HCEC 1CT (cell line): ENCODE measurements around the gene ZRANB3.
A peak's percentile ranks its signal among the peaks of the same experiment; 100 is the strongest.
"Not testable (repeated sequence)": the region's sequence is repeated elsewhere in the genome, so short reads cannot be mapped to it uniquely, and the experiment has no call there.

ENCODE experiments used
- DNase-seq: peaks from one replicate; pipeline ENCODE4 v3.0.0-alpha.2; 2017

ZRANB3 gene

GRCh38 chr2:135530313-135531230 is at the start of gene ZRANB3:
Gene ZRANB3 (minus strand): TSS chr2:135531218.
- peak; percentile 97 for DNase-seq

- no peak for DNase-seq
Measured at GRCh38 chr2:135573620-135574019, 42.6 kb upstream of the ZRANB3 start.

- DNase-seq, result no peak
Measured at GRCh38 chr2:135570884-135571283, 39.9 kb upstream of the ZRANB3 start.

- peak; percentile 57 for DNase-seq
Measured at GRCh38 chr2:135563793-135564192, 32.8 kb upstream of the ZRANB3 start.

GRCh38 chr2:135561925-135562324 is 30.9 kb upstream of the ZRANB3 start:
- DNase-seq, result no peak

GRCh38 chr2:135557530-135557929 is 26.5 kb upstream of the ZRANB3 start:
- DNase-seq, result no peak

- DNase-seq, result no peak
Measured at GRCh38 chr2:135555311-135555710, 24.3 kb upstream of the ZRANB3 start.

GRCh38 chr2:135552887-135553286 is 21.9 kb upstream of the ZRANB3 start:
- no peak for DNase-seq

GRCh38 chr2:135551356-135551755 is 20.3 kb upstream of the ZRANB3 start:
- no peak for DNase-seq

- no peak for DNase-seq
Measured at GRCh38 chr2:135547311-135547710, 16.3 kb upstream of the ZRANB3 start.

GRCh38 chr2:135546436-135546835 is 15.4 kb upstream of the ZRANB3 start:
- DNase-seq, result no peak

- not testable (repeated sequence) for DNase-seq
Measured at GRCh38 chr2:135533545-135533944, 2.5 kb upstream of the ZRANB3 start.

GRCh38 chr2:135532581-135532980 is 1.6 kb upstream of the ZRANB3 start:
- DNase-seq, result peak; percentile 2

GRCh38 chr2:135531231-135532197 is 496 bp upstream of the ZRANB3 start, which contains the start of gene R3HDM1:
Gene R3HDM1 (plus strand): TSS chr2:135531484. CDS start chr2:135604846, 73,362 bp downstream.
- DNase-seq, result peak; percentile 100

- no peak for DNase-seq
Measured at GRCh38 chr2:135528006-135528405, 3.0 kb downstream of the ZRANB3 start.

- DNase-seq, result no peak
Measured at GRCh38 chr2:135525786-135526185, 5.2 kb downstream of the ZRANB3 start.

GRCh38 chr2:135512099-135512498 is 18.9 kb downstream of the ZRANB3 start:
- DNase-seq, result no peak

GRCh38 chr2:135510577-135510976 is 20.4 kb downstream of the ZRANB3 start:
- DNase-seq, result no peak

- no peak for DNase-seq
Measured at GRCh38 chr2:135504811-135505210, 26.2 kb downstream of the ZRANB3 start.

GRCh38 chr2:135498588-135498987 is 32.4 kb downstream of the ZRANB3 start:
- not testable (repeated sequence) for DNase-seq

- DNase-seq, result no peak
Measured at GRCh38 chr2:135494917-135495316, 36.1 kb downstream of the ZRANB3 start.

GRCh38 chr2:135494503-135494902 is 36.5 kb downstream of the ZRANB3 start:
- DNase-seq, result peak; percentile 36

- no peak for DNase-seq
Measured at GRCh38 chr2:135490376-135490775, 40.6 kb downstream of the ZRANB3 start.
